Panc1 (cell line): ENCODE results near the gene SPTBN1. TPM values are rescaled to one million over a fixed set of nuclear protein-coding genes. Genes with fewer than 3 reads are reported as not detected.

Source experiments
- ATAC-seq: fragments of 200-7000 bp; cut with Tn5 transposase; 2 replicates; pipeline ENCODE4 v1.9.1; 2020; ENCODE audit warnings: mild to moderate bottlenecking, moderate library complexity
- BruUV-seq: library from RNA; stranded (reverse); fragments of 400-500 nt; replicated peaks from 2 replicates; lab custom pipeline; 2021; lab: Mats Ljungman, UMichigan
- CTCF ChIA-PET: fragments of 300-600 bp; sonication (Branson Sonifier 250); formaldehyde crosslinking; loops from one replicate; lab custom pipeline; 2022; ENCODE audit warnings: antibody characterized with exemption; lab: Charles Lee
- POLR2A ChIA-PET: fragments of 300-600 bp; sonication (Branson Sonifier 250); formaldehyde crosslinking; loops from one replicate; lab custom pipeline; 2022; ENCODE audit warnings: antibody characterized with exemption; lab: Charles Lee
- DNase-seq: peaks from one replicate; pipeline ENCODE4 v3.0.0-alpha.2; 2010; ENCODE audit warnings: low read depth, low spot score
- H3K27ac ChIP-seq: 2 replicates; pipeline ENCODE4 v1.5.1; 2011; ENCODE audit warnings: mild to moderate bottlenecking, low read length, inconsistent platforms
- H3K27me3 ChIP-seq: fragments of 200-500 bp; sonication (Bioruptor generic); 2 replicates; pipeline ENCODE4 v1.6.0; 2014; ENCODE audit warnings: low read length, inconsistent platforms; ENCODE audit not compliant: control insufficient read depth, insufficient read depth
- H3K36me3 ChIP-seq: fragments of 200-500 bp; sonication (Bioruptor generic); 2 replicates; pipeline ENCODE4 v1.5.1; 2014; ENCODE audit warnings: inconsistent platforms, mild to moderate bottlenecking, low read length, moderate library complexity; ENCODE audit not compliant: control insufficient read depth, insufficient read depth
- H3K4me1 ChIP-seq: 2 replicates; pipeline ENCODE4 v1.5.1; 2011; ENCODE audit warnings: inconsistent platforms, mild to moderate bottlenecking, low read length, moderate library complexity; ENCODE audit not compliant: control insufficient read depth, insufficient read depth
- H3K4me3 ChIP-seq, 2 experiments: 2 replicates each; pipeline ENCODE4 v1.5.1; 2011 to 2012; ENCODE audit warnings: low read depth in 2 of 2, low read length in 2 of 2, mild to moderate bottlenecking in 2 of 2, inconsistent platforms in 1 of 2, moderate library complexity in 1 of 2
- H3K9me3 ChIP-seq: fragments of 200-500 bp; sonication (Bioruptor generic); 2 replicates; pipeline ENCODE4 v1.5.1; 2014; ENCODE audit warnings: low read depth, mild to moderate bottlenecking, inconsistent platforms, low read length, moderate library complexity; ENCODE audit not compliant: control insufficient read depth, insufficient read depth
- CTCF ChIP-seq: fragments of 450-650 bp; IDR thresholded peaks from 2 replicates; pipeline ENCODE4 v1.5.1; 2017; ENCODE audit warnings: mild to moderate bottlenecking
- POLR2AphosphoS5 ChIP-seq: IDR thresholded peaks from 2 replicates; pipeline ENCODE4 v1.6.1; 2012; ENCODE audit warnings: mild to moderate bottlenecking, low read depth, low read length, moderate library complexity
- REST ChIP-seq, 2 experiments: IDR thresholded peaks; 2 replicates each; pipeline ENCODE4 v1.6.1; 2011 to 2012; ENCODE audit warnings: low read depth in 2 of 2, control low read depth in 1 of 2, low read length in 1 of 2, mild to moderate bottlenecking in 1 of 2, moderate library complexity in 1 of 2; ENCODE audit not compliant: insufficient read depth in 1 of 2
- SIN3A ChIP-seq: IDR thresholded peaks from 2 replicates; pipeline ENCODE4 v1.6.1; 2012; ENCODE audit warnings: low read depth, mild to moderate bottlenecking, low read length, moderate library complexity, borderline replicate concordance; ENCODE audit not compliant: insufficient read depth
- TCF7L2 ChIP-seq: IDR thresholded peaks from 2 replicates; pipeline ENCODE4 v1.6.1; 2011; ENCODE audit warnings: mild to moderate bottlenecking, low read depth, low read length, inconsistent platforms
- in situ Hi-C: cut with HindIII; loops from 2 replicates; pipeline ENCODE4 v1.10.0; 2016; ENCODE audit warnings: low sequenced_read_pairs, low pct_unique_long_range_greater_than_20kb
- intact Hi-C: fragments of 100-400 bp; cut with micrococcal nuclease; formaldehyde crosslinking; loops from one replicate; pipeline ENCODE4 v1.10.0; 2022; ENCODE audit not compliant: unreplicated experiment
- total RNA-seq: library from RNA; stranded (reverse); gene quantifications from one replicate; pipeline ENCODE4 v1.2.1, GENCODE V29; 2021; ENCODE audit not compliant: unreplicated experiment

The SPTBN1 gene
- total RNA-seq, 1 experiment from 2014 or later, result 169 TPM

GRCh38 chr2:54568876-54569321 lies 112.8 kb downstream of the SPTBN1 start:
- Histone ChIP-seq H3K27me3 (no peaks in the 10 kb centered on the region), H3K4me3 (no peak overlapping the region), H3K36me3 (no peaks in the 10 kb centered on the region), H3K4me1 (peaks cover 79% of the 10 kb centered on the region), H3K27ac (peak overlapping the region; percentile 90), H3K9me3 (no peaks in the 10 kb centered on the region)
- ChIA-PET CTCF (interaction anchor here (0.6 kb wide), 1 partner anchor 12 kb away, joined by 3 read pairs; no protein-coding TSS in a partner anchor), POLR2A (no interaction called here)
- no TSS peak for BruUV-seq
- ATAC-seq, result no peak
- intact Hi-C loops (no loop called here), in situ Hi-C loops (no loop called here)
- no peak for TF ChIP-seq POLR2AphosphoS5
- TF ChIP-seq REST (IDR thresholded peaks at IDR 0.05; ENCODE audit: insufficient read depth in 1 of 2, low read depth in 2 of 2, low read length in 1 of 2), result no peak
- no peak for TF ChIP-seq TCF7L2
- no peak for TF ChIP-seq CTCF
- no peak for TF ChIP-seq SIN3A
- no peak for DNase-seq

- Histone ChIP-seq H3K4me3 (no peak overlapping the region), H3K9me3 (no peaks in the 10 kb centered on the region), H3K27ac (peak overlapping the region; percentile 90), H3K36me3 (no peaks in the 10 kb centered on the region), H3K27me3 (no peaks in the 10 kb centered on the region), H3K4me1 (peaks cover 85% of the 10 kb centered on the region)
- no peak for ATAC-seq
- in situ Hi-C loops, result no loop called here
- DNase-seq, result no peak
- TF ChIP-seq POLR2AphosphoS5 (no peak), SIN3A (no peak), TCF7L2 (no peak), REST (IDR thresholded peaks at IDR 0.05; ENCODE audit: insufficient read depth in 1 of 2, low read depth in 2 of 2, low read length in 1 of 2) (no peak), CTCF (no peak)
- intact Hi-C loops, result no loop called here
- ChIA-PET POLR2A (interaction anchor here (0.6 kb wide), 1 partner anchor 455 kb away, joined by 3 read pairs; no protein-coding TSS in a partner anchor), CTCF (no interaction called here)
- no TSS peak for BruUV-seq
These were observed 113.7 kb downstream of the SPTBN1 start for GRCh38 chr2:54569745-54570301.
